Measurements from ENCODE around the gene MR1. TPM values are rescaled to one million over a fixed set of nuclear protein-coding genes. Genes with fewer than 3 reads are reported as not detected.

Gene MR1
- total and polyA plus RNA-seq, 2 of the 13 experiments (the other 11 are each of a cell fraction or from before 2014, with no cell fraction given) = 7.7 to 10.4 TPM

GRCh38 chr1:181105134-181106021 is 71.6 kb downstream of the MR1 start (continued):
- TF ChIP-seq ZNF772 (CRISPR knock-in tag; IDR thresholded peaks at IDR 0.05) (peak; percentile 74; the same call in 1 of the 2 replicates), ISL2 (CRISPR knock-in tag; IDR thresholded peaks at IDR 0.05) (no peak), ZNF430 (CRISPR knock-in tag; IDR thresholded peaks at IDR 0.05) (no peak), ZNF232 (CRISPR knock-in tag; IDR thresholded peaks at IDR 0.05; ENCODE audit: borderline replicate concordance) (peak; percentile 86), ZNF646 (CRISPR knock-in tag; IDR thresholded peaks at IDR 0.05) (no peak), ZBTB21 (CRISPR knock-in tag; IDR thresholded peaks at IDR 0.05) (no peak), CREM (IDR thresholded peaks at IDR 0.05) (no peak), CREM (CRISPR knock-in tag; IDR thresholded peaks at IDR 0.05) (no peak), SMAD3 (CRISPR knock-in tag; IDR thresholded peaks at IDR 0.05) (0 out of 2 replicates have a peak, but pooled peaks have one; percentile 4), KDM5A (IDR thresholded peaks at IDR 0.05; ENCODE audit: borderline replicate concordance, low read length) (no peak), SRSF9 (IDR thresholded peaks at IDR 0.05; ENCODE audit: borderline replicate concordance, insufficient read depth, low read depth, low read length, poor library complexity, severe bottlenecking) (no peak), SP5 (CRISPR knock-in tag; IDR thresholded peaks at IDR 0.05; ENCODE audit: borderline replicate concordance, low read depth) (no peak; the same call in 1 of the 2 replicates), GPN1 (CRISPR knock-in tag; IDR thresholded peaks at IDR 0.05; ENCODE audit: borderline replicate concordance) (no peak), REL (CRISPR knock-in tag; conservative IDR thresholded peaks at IDR 0.05) (no peak), MXD3 (CRISPR knock-in tag; IDR thresholded peaks at IDR 0.05) (peak; percentile 64; the same call in 1 of the 2 replicates), FOXO4 (CRISPR knock-in tag; conservative IDR thresholded peaks at IDR 0.05) (0 out of 2 replicates have a peak, but pooled peaks have one; percentile 32), PHF8 (CRISPR knock-in tag; IDR thresholded peaks at IDR 0.05) (peak; percentile 23; the same call in 1 of the 2 replicates), FOSL1 (CRISPR knock-in tag; IDR thresholded peaks at IDR 0.05; ENCODE audit: borderline replicate concordance) (no peak), PAX8 (CRISPR knock-in tag; IDR thresholded peaks at IDR 0.05; ENCODE audit: borderline replicate concordance) (no peak)
